Activated CD4-positive, CD25-positive, alpha-beta regulatory T cell treated with anti-CD3 and anti-CD28 coated beads, Interleukin-2, amount 50 U/mL, for 24 hours (primary cell): ENCODE measurements around the gene INTS11.

ENCODE experiments used
- ATAC-seq, 2 donors: fragments of 150-1000 bp; cut with Tn5 transposase; one replicate each; pipeline ENCODE4 v1.10.0; 2021; ENCODE audit warnings: mild to moderate bottlenecking in 1 of 2, moderate library complexity in 1 of 2

The INTS11 gene

DNA sequence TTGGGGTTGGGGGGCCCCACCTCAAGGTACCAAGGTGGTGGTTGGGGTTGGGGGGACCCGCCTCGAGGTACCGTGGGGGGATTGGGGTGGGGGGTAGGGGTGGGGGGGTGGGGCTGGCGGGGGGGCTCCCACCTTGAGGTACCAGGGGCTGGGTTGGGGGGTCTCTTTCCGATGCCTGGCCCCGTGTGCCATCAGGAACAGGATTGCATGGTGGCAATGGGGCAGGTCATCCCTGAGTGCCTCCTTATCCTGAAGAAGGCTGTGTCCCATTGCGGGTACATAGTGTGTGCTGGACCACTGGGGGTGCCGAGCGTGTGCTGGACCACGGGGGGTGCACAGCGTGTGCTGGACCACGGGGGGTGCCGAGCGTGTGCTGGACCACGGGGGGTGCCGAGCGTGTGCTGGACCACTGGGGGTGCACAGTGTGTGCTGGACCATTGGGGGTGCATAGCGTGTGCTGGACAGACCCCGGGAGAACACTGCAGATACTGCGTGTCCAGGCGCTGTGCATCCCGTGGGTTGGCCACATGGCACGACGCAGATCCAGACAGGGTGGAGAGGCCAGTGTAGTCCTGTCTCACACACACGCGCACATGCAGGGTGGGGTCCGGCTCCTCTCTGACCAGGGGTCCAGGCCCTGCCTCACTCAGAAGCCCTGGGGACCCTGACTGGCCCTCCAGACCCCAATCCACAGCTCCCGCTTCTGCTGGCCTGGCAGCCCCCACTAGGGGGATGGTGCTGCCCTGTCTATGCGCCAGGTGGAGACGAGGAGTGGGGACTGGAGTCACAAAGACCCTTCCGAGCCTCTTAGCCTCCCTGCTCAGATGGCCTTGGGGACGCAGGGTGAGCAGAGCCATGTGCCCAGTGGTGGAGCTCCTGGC, 40.0 kb downstream of the INTS11 start:
- ATAC-seq, result no peak

DNA sequence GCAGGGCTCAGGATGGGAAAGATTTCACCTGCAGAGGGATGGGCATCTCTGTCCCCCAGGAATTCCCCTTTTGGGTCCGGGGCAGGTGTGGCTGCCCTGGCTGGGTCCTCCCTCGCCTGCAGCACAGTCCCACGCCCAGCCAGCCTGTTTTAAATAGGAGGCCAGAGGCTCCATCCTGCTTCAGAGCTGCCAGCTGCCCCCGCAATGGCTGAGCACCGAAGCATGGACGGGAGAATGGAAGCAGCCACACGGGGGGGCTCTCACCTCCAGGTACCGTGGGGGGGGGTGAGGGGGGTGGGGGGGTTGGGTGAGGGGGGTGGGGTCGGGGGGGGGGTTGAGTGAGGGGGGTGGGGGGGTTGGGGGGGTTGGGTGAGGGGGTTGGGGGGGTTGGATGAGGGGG, 40.6 kb downstream of the INTS11 start:
- ATAC-seq, result no peak

DNA sequence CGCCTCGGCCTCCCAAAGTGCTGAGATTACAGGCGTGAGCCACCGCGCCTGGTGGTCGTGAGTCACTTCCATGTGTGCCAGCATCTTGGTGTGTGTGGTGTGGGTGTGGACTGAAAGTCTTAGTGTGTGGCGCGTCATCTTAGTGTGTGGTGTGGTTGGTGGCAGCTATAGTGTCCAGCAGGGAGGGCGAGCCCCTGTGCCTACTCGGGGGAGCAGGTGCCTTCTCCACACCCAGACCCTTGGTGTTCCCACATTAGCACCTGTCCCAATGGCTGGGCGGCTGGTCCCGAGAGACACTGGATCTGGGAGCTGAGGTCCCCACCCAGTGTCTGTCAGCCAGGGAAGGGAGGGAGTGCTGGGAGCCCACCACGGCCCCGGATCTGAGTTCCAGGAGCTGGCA, 41.5 kb downstream of the INTS11 start:
- peak in 1 of 2 donors; percentile 43 for ATAC-seq

DNA sequence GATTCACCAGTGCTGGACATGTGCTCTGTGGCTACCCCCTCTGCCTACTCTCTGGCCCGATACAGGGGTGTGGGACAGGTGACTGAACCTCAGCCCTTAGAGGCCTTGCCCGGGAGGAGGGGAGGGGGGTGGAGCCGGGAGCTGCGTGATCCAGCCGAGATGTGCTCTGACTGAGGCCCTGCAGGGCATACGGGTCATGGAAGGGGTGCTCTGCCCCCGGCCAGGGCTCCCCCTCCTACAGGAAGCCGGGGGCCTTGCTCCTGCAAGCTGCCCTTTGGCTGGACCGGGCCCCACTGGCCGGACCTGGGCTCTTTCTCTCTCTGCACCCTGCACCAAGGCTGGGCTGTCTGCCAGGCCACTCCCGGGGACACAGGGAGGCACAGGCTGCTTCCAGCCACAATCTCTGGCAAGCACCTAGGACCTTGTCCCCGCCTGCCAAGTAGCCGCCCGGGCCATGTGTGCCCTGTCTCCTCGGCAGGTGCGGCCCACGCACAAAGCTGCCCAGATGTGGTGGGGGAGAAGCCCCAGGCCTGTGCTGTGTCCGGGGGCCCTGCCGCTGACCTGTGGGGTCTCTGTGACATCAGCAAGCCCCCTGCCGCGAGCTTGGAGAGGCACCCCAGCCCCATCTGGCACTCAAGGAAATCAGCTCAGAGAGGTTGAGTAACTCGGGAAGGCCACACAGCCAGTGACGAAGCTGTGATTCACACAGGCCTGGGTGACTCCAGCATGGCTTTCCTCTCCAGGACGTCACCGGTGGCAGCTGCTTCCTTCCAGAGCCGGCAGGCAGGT, 42.7 kb downstream of the INTS11 start:
- peak; percentile 59 to 78 for ATAC-seq

DNA sequence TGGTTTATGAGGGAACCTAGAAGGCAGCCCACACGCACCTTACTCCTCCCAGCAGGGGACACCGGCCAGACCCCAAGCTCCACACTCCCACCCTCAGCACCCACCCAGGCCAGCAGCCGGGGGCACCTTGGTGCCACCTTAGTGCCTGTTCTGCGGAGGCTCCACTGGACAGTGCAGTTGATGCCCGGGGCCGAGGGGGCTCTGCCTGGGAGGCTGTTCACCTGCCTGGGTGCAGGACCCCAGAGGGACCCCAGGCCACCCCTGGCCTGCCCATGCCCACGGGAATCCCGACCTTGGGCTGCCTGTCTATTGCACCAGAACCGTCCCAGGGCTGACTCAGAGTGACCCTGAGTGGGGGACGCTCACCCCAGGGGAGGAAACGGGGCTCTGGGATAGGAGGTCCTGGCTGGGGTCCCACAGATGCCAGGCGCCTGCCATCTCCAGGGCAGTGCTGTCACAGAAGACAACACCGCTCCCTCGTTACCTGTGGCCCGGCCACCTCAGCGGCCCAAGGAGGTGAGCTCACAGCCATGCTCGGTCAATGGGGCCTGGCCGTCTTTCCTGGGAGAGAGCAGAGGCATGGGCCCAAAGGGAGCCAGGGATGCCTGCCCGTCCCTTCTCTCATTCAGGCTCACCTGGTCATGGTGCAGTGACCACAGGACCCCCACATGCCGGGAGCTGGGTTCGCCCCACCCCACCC, 43.5 kb downstream of the INTS11 start:
- ATAC-seq, result no peak

DNA sequence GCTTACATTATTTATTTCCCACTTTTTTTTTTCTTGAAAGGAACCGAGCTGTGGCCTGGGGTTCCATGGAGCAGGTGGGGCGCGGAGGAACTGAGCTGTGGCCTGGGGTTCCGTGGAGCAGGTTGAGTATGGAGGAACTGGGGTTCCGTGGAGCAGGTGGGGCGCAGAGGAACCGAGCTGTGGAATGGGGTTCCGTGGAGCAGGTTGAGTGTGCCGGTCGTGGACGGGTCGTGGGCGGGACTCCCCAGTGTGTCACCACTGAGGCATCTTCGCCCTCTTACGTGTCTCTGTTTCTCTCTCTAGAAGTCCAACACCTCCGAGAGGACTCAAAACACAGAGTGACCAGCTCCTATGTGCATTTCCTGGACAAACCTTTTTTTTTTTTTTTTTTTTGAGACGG, 45.4 kb downstream of the INTS11 start:
- no peak for ATAC-seq

DNA sequence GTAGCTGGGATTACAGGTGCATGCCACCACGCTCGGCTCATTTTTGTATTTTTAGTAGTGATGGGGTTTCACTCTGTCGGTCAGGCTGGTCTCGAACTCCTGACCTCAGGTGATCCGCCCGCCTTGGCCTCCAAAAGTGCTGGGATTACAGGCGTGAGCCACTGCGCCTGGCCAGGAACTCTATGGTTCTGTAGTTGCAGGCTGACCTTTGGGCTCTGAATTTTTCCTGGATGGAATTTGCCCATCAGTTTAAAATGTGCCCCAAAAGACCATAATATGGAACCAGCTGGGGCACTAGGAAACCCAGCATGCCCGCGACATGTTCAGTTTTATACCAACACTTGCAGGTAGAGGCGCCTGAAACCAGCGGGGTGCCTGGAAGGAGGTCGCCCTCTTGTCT, 45.8 kb downstream of the INTS11 start:
- no peak for ATAC-seq

DNA sequence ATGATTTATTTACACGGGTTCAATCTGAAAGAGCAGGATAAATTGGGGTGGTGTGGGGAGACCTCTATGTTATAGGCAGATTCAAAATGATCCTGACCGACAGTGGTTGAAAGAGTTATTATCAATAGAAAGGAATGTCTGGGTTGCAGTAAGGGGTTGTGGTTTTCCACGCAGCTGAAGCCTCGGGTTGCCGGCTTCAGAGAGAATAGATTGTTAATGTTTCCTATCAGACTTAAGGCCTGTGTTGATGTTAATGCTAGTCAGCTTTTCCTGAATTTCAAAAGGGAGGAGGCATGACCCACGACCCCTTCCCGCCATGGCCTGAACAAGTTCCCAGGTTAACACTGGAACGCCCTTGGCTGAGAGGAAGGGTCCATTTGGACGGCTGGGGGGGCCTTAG, 48.6 kb downstream of the INTS11 start:
- no peak for ATAC-seq

DNA sequence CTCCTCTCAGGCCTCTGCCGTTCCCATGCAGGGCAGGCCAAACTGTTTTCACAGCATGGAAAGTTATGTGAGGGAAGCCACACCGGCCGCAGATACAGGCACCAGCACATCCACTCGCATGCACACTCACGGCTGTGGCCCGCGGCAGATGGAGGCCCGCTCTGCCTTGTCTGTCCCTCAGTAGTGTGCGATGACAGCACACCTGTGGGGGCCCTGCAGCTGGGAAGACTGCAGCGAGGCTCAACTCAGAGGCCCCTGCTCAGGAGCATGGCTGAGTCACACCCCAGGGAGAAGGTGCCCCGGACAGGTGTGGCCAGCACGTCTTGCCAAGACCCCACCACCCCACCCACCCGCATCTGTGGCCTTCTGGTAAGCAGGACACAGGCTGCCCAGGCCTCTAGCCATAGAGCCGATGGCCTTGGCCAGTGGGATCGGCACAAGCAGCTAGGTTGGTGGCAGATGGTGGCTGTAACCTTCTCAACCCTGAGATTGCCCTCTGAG, 49.5 kb downstream of the INTS11 start:
- ATAC-seq, result no peak

DNA sequence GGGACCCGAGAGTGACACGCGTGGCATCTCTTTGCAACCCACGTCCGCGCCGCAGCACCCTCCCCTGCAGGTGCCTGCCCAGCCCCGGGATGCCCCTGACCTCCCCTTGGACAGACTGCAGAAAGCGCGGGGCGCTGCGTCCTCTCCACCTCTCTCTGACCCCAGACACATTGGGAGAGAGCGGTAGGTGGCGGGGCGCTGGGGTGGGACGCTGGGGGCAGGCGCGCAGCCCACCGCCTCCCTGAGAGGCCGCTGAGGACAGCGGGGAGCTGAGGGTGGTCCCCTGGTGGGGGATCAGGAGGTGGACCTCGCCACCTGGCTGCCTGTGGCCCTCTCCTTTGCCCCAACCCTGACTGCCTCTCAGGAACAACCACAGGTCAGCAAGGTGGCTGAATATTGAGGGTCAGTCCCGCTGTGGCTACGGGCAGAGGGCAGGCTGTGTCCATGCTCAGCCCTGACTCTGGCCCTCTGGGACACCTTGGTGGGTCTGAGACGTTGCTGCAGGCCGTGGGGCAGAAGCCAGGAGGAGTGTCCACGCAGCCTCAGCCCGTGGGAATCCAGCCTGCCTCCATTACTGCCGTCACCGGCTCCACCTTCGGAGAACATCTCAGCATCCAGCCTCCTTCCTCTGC, 50.0 kb downstream of the INTS11 start:
- no peak for ATAC-seq

DNA sequence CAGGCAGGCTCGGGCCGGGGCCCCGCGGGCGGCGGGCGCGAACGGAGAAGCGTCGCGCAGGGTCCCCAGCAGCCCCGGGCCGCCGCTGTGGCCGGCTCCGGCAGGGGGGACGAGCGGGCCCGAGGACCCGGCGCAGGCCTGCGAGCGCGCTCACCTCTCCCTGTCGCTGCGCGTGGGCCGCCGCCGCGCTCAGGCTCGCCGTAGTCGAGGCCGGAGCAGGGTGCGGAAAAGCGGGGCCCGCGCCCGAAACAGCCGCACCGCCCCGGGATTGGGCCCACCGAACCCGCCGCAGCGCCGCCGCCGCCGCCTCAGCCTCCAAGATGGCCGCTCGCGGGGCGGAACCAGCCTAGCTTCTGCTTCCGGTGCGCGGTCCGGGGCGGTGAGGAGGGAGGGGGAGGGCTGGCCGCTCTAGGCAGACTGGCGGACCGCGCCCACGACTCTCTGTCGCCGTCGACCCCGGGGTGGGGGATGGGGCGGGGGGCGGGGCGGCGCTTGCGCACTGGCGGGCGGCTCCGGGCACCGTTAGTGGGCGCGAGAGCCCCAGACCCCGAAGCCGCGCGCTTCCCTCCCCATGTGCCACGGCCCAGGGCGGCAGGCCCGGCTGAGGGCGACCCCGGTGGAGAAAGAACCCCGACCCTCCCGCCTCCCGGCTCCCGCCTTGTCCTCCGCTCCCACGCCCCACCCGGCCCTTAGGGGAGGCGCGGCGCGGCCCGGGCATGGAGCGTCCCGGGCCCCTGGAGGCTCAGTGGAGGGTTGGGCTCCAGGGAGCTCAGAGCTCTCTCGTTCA, 50.8 kb downstream of the INTS11 start, which contains the start of gene UBE2J2:
TSS of gene UBE2J2 (minus strand) at position 343 of the 787 bp plus-strand sequence. CDS start 5,862 bp downstream, outside the sequence.
- peak; percentile 97 for ATAC-seq

DNA sequence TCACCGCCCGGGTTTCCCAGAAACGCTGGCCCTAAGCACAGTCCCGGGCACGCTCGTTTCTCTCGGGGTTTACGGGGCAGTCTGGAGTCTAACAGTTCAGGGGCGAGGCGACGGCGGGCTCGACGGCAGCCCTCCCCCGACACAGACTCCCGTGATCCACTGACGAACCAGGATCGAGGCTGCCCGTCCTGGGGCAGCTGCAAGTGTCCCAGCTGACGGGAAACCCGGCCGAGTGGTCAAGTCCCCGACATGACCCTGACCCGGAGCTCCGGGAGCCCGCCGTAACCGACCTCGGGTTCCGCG, 51.3 kb downstream of the INTS11 start:
- ATAC-seq, result no peak

DNA sequence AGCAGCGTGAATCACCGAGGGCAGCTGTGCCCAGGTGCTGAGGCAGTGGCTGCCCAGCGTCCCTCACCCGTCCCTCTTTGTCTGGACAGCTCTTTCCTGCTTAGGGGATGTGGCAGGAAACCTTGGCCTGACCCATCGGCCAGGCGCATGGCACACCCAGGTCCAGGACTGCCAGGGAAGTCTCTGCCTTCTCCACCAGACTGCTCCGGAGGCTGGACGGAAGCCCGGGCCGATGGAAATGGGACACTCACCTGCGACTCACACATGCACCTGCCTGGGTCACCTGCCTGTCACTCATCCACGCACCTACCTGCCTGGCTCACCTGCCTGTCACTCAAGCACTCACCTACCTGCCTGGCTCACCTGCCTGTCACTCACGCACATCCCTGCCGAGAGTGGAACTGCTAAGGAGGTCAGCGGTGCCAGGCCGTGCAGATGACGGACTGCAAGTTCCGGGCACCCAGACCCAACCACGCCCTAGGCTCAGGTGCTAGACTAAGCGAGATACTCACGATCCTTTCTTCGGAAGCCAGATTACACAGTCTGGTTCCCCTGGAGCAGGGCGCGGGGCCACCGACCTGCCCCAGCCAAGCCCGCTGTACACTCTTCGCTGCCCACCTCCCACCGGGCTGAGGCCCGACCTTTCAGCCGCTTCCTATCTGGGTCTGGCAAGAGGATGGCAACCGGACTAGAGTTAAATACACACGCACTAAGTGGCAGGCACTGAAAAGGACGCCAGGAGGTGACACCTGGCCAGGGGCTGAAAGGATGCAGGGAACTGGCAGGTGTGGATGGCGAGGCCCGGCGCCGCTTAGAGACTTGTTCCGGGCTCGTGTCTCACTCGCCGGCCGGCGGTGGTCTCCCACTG, 51.9 kb downstream of the INTS11 start:
- ATAC-seq, result no peak

DNA sequence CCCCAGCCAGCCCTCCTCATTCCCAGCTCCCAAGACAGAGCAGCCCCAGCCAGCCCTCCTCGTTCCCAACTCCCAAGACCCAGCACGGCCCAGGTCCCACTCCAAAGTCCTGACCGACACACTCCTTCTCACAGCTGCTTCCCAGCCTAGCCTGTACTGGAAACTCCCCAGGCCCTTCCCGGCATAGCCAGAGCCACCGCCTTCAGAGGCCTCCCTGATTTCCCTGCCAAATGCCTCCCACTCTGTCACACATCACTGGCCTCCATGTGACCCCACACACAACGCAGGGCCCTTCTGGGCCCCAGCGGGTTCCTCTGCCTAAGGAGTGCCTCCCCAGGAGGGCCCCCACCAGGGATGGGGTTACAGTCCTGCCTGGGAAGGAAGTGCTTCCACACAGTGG, 53.6 kb downstream of the INTS11 start:
- no peak for ATAC-seq

DNA sequence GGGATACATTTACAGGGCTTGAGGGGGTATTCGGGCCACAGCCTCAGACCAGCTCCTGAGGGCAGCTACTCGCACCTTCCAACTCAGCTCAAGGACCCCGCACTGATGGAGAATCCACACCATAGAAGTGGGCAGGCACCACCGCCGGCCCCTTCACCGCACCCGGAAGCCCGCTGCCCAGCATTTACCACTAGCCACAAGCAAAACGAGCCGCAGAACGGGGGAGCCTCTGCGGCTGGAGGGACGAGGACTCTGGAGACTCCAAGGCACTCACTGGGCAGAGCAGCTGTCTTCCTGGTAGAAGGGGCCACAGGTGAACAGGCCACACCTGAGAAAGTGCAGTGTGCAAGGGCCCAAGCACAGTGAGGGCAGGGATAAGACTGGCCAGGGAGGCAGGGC, 56.2 kb downstream of the INTS11 start:
- no peak for ATAC-seq

DNA sequence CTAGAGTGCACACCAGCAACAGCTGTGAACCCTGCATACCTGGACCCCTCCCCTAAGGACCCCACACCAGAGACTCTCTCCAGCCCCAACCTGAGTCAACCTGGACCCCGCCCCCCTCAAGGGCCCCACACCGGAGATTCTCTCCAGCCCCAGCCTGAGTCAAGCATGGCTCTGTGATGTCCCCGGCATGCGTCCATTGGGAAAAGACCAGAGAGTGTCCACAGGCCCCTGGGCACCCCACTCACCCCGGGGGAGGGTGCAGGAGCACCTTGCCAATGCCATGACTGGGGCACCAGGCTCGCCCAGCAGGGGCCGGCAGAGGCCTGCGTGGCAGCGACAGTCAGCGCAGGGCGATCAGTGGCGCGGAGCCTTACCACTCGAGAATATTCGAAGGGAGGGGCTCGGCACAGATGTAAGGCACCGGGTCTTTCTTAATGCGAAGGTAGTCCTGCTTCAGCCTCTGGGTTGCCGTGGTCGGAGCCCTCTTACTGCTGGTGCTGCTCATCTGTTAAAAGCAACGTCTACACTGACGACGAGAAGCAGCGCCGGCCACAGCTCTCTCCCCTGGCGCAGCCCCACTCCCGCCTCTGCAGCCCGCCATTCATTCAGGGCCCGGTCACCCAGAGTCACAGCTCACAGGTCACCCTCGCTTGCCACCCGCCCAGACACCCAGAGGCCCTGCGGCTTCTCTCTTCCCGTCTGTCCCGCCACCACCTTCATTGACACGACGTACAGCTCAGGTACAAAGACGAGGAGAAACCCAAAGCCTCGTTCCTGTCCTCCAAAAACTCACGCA, 56.8 kb downstream of the INTS11 start:
- no peak for ATAC-seq

DNA sequence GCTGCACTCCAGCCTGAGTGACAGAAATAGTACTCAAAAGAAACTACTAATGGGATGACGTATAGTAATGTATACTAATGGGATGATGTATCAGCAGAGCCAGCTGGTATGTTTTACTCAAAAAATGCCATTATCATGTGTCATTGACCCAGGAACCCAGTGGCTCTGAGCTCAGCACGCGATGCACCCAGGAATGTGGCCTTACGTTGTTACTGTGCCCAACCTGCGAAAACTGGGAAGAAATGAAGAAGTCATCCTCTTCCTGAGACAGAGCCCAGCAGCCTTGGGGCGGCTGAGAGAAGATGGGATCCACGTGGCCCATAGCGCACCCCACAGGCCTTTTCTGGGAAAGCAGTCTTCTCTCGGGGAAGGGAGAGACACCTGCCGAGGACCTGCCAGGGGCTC, 59.6 kb downstream of the INTS11 start:
- ATAC-seq, result no peak

DNA sequence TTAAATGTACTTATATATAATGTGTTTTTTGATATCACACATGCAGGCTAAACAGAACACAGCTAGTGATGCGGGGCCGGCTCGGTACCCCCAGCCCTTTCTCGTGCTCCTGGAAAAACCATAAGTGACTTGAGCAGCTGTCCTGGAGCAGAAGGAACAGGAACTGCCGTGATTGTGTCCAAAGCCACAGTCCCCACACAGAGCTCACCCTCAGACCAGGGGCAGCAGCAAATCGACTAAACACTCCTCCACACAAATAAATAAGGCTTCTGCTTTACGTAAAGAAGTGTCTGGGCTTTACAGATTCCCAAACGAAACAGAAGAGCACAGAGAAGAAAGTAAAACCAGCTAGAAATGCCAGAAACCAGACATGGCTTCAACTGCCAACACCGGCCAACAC, 60.4 kb downstream of the INTS11 start:
- ATAC-seq, result no peak

DNA sequence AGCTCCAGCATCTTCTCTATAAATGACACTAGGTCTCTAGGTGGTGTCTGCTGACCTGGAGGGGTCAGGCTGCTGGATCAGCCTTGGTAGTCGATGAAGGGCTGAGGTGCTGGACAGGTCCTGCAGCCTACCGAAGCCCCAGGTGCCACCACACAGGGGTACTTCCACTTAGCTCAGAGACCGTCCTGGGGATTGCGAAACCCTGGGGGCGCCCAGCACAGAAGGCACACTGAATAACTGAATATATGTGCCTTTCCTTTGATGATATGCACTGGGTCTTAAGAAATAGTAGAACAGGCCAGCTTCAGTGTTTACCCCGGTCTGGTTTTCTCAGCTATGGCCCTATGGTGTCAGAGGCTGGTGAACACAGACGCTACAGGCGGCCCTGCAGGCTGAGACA, 61.7 kb downstream of the INTS11 start:
- ATAC-seq, result no peak

DNA sequence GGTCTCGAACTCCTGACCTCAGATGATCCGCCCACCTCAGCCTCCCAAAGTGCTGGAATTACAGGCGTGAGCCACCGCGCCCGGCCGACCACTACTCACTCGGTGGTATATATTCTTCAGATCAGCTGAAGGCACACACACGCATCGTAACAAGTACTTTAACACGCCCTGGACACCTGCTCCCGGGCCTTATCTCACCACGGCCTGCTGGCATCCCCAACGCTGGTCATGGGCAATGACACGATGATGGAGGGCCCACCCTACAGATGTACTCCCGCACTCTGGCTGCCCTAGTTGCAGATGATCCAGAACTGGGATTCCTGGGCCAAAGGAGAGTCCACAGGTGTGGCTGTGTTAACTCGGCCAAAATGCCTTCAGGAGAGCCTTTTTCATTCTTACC, 62.4 kb downstream of the INTS11 start:
- ATAC-seq, result no peak
